ENCODE results near the gene MUS81.
"Not testable (repeated sequence)": the region's sequence is repeated elsewhere in the genome, so short reads cannot be mapped to it uniquely, and the experiment has no call there.

The MUS81 gene

GRCh38 chr11:65860278-65861164 is at the start of gene MUS81:
TSS of gene MUS81 (plus strand) at chr11:65860433. CDS start at chr11:65860754, 321 bp downstream.
- peak; percentile 75 for DNase-seq

GRCh38 chr11:65811764-65812475 is 48.3 kb upstream of the MUS81 start:
- DNase-seq, result no peak

- DNase-seq, result no peak
Observed at GRCh38 chr11:65814131-65814985, 45.9 kb upstream of the MUS81 start.

GRCh38 chr11:65814986-65815565 is 45.2 kb upstream of the MUS81 start:
- DNase-seq, result no peak

- no peak for DNase-seq
Observed at GRCh38 chr11:65816696-65817095, 43.5 kb upstream of the MUS81 start.

- DNase-seq, result no peak
Observed at GRCh38 chr11:65817312-65817834, 42.9 kb upstream of the MUS81 start.

GRCh38 chr11:65817835-65818680 is 42.2 kb upstream of the MUS81 start:
- no peak for DNase-seq

- no peak for DNase-seq
Observed at GRCh38 chr11:65821107-65821506, 39.1 kb upstream of the MUS81 start.

GRCh38 chr11:65822776-65823528 is 37.3 kb upstream of the MUS81 start:
- no peak for DNase-seq

- DNase-seq, result no peak
Observed at GRCh38 chr11:65826984-65827735, 33.1 kb upstream of the MUS81 start.

- no peak for DNase-seq
Observed at GRCh38 chr11:65829459-65829858, 30.8 kb upstream of the MUS81 start.

- DNase-seq, result not testable (repeated sequence)
Observed at GRCh38 chr11:65832231-65832630, 28.0 kb upstream of the MUS81 start.

GRCh38 chr11:65833297-65834030 is 26.8 kb upstream of the MUS81 start, which contains the start of gene SNX32:
TSS of gene SNX32 (plus strand) at chr11:65833963. CDS start at chr11:65834066, 103 bp downstream.
- peak; percentile 76 for DNase-seq

GRCh38 chr11:65834202-65834601 is 26.0 kb upstream of the MUS81 start:
- no peak for DNase-seq

GRCh38 chr11:65842144-65842543 is 18.1 kb upstream of the MUS81 start:
- no peak for DNase-seq

GRCh38 chr11:65843811-65844210 is 16.4 kb upstream of the MUS81 start:
- no peak for DNase-seq

- DNase-seq, result no peak
Observed at GRCh38 chr11:65844231-65844872, 15.9 kb upstream of the MUS81 start.

- no peak for DNase-seq
Observed at GRCh38 chr11:65847746-65848145, 12.5 kb upstream of the MUS81 start.

GRCh38 chr11:65848693-65849092 is 11.5 kb upstream of the MUS81 start:
- DNase-seq, result not testable (repeated sequence)

Data from NCI-H187 treated with DMSO at 0.1 percent for 48 hours (cell line).